HuH-7 (cell line): Measurements from ENCODE around the gene CES1.
"Not testable (repeated sequence)": the region's sequence is repeated elsewhere in the genome, so short reads cannot be mapped to it uniquely, and the experiment has no call there.

Experiments used
- DNase-seq: peaks from one replicate; pipeline ENCODE4 v3.0.0; 2011; ENCODE audit warnings: low spot score

The CES1 gene

DNA sequence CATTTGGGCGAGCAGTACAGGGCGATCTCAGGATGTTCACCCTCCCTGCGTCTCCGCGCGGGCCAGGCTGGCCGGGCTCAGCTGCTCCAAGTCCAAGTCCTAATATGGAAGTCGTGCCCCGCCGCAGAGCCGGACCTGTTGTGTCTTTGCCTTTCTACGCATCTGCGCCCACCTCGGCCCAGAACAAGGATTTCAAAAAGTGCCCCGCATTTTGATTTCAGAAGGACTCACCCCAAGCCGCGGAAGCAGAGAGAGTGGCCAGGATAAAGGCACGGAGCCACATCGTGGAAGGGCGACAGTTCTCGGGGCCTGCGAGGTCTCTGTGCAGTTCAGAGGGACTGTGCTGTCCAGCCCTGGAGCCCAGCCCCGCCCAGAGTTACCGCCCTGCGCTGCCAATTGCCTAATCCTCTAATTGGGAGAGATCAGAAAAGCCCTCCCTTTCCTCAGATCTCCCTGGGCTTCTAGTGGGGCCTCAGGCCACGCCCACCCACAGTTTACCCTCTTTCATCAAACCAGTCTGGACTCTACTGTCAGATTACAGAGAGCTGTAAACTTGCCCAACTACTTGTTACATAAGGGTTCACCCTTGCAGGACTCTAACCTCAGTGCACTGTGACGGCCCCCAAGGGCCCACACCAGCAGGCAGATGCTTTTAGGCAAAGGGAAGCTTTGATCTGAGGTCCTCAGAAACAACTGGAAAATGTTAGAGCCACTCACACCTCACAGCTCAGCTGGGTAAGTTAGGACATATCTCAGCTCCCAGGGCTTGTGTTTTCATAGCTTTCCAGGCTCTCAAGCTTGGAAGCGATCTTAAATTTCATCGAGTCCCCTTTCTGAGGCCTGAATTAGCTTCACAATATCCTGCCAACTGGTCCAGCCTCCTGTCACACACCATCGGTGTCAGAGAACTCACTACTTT, at the start of gene CES1:
Gene CES1, minus strand, starts transcription at position 324 of the 919 bp plus-strand sequence. Its CDS starts 41 bp downstream, at position 283.
- peak; percentile 56 for DNase-seq

GRCh38 chr16:55876854-55877253, 44.0 kb upstream of the CES1 start:
- no peak for DNase-seq

GRCh38 chr16:55875273-55875672, 42.4 kb upstream of the CES1 start, which contains the start of gene CES5A:
Gene CES5A (minus strand): TSS chr16:55875373. CDS start chr16:55875221, 152 bp downstream.
- DNase-seq, result no peak

DNA sequence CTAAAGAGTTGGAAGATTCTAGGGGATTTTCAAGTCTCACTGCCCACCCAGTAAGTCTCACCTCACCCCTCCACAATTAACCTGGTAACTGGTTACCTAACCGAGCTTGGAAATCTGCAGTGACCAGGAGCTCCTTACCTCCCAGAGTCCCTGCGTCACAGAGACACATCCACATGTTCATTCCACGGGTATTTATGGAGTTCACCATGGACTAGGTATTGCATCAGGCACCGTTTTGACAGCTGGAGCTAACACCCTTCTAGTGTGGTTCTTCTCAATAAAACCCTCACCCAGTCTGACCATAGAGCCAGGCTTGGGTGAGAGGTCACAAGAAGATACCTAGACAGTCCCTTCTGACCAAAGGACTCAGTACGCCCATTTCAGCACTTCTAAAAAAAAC, 40.2 kb upstream of the CES1 start:
- DNase-seq, result no peak

DNA sequence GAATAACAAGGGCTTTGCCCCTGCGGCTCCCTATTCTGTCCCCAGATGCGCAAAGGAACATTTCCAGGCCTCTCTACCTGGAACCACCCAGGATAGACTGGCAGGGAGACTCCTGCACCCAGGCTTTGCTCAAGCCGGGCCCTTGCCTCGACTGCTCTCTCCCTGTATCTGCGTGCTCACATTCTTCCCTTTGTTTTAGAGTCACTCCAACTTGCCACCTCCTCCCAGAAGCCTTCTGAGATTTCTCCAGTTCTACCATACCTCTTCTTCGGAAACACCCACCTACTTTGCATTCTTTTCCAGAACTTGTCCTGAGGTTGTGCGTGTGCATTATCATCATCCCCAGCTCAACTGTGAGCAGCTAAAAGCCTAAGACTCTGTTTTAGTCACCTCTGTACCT, 39.2 kb upstream of the CES1 start:
- no peak for DNase-seq

DNA sequence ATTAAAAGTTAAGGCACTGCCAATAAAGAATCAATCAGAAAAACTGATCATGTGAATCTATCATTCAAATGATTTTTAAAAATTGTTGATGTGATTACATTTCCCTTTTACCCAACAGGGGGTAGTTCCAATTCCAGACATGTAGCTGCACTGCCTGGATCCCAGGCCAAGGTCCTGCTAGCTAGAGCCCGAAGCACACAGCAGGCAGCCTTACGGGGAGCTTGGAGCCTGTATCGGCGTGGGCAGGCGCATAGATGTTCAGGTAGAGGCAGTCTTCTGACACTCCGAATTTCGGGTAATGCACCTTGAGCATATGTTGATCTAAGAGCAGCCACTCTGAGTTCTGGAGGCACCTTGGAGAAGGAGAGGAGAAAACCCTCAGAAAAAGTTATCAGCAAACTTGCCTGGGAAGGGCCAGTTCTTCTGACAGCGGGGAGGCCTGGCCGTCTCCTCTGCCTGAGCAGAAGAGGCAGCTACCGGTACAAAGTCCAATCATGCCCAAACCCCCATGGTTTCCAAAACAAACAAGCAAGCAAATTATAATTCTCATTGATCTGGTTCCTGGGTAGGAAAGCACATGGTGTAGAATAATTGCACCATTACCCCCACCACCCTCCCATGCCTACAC, 38.6 kb upstream of the CES1 start:
- DNase-seq, result no peak

DNA sequence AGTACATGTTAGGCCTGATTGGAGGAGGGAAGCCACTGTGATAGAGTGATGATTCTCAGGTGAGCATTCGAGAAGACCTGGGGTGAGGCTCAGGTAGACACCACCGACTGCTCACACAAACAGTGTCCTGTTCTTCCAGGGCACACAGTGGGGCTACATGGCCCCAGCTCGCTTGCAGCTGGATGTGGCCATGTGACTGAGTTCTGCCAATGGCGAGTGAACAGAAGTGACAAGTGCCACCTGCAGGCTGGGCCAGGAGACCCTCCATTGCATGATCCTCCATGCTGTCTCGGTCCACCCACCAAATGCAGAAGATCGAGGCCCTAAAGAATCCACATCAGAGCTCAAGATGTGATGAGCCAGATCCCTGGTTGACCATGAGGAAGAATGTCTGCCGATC, 36.1 kb upstream of the CES1 start:
- no peak for DNase-seq

GRCh38 chr16:55868137-55868536, 35.2 kb upstream of the CES1 start:
- no peak for DNase-seq

DNA sequence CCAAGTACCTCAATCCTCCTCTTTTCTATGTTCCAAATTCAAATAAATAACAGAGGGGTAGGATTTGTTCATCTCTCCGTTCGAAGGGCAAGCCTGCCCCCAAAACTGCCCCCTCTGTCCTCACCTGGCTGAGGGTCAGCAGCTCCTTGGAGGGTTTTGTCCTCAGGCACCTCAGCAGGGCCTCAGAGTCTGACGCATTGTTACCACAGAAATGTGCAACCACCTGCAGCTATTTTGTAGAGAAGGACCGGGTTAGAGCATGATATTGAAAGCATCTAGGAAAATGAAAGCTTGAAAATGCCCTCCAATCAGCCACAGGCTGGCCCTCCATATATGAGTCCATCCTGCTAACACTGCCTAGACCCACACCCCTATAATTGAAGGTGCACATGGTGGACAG, 28.4 kb upstream of the CES1 start:
- no peak for DNase-seq

DNA sequence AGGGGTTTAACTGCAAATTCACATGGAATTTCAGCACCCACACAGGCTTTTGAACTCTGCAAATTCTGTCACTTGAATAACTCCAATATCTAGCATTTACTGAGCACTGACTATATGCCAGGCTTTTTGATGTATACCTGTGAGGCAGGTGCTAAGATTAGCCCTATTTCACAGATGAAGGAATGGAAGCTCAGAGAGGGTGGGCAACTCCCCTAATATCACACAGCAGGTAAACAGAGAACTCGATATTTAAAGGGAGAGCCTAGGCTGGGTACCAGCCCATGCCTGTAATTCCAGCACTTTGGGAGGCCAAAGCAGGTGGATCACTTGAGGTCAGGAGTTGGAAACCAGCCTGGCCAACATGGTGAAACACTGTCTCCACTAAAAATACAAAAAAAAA, 24.8 kb upstream of the CES1 start:
- not testable (repeated sequence) for DNase-seq

- DNase-seq, result no peak
Observed at GRCh38 chr16:55856950-55857349, 24.1 kb upstream of the CES1 start.

GRCh38 chr16:55853114-55853513, 20.2 kb upstream of the CES1 start:
- no peak for DNase-seq

- DNase-seq, result no peak
Observed at GRCh38 chr16:55849536-55849935, 16.6 kb upstream of the CES1 start.

GRCh38 chr16:55846598-55847346, 13.9 kb upstream of the CES1 start:
- DNase-seq, result no peak

DNA sequence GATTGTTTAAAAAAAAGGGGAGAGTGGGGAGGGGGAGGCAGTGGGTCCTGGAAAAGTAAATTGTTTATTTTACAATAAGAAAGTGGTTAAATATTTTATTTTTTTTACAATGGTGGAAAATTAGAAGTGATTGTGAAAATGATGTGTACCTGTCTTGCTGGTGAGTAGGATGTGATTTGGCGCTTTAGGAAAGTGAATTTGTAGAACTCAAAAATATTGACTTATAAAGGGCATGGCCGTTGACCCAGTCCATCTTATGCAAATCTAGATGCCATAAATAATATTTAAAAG, 10.2 kb upstream of the CES1 start:
- DNase-seq, result no peak

DNA sequence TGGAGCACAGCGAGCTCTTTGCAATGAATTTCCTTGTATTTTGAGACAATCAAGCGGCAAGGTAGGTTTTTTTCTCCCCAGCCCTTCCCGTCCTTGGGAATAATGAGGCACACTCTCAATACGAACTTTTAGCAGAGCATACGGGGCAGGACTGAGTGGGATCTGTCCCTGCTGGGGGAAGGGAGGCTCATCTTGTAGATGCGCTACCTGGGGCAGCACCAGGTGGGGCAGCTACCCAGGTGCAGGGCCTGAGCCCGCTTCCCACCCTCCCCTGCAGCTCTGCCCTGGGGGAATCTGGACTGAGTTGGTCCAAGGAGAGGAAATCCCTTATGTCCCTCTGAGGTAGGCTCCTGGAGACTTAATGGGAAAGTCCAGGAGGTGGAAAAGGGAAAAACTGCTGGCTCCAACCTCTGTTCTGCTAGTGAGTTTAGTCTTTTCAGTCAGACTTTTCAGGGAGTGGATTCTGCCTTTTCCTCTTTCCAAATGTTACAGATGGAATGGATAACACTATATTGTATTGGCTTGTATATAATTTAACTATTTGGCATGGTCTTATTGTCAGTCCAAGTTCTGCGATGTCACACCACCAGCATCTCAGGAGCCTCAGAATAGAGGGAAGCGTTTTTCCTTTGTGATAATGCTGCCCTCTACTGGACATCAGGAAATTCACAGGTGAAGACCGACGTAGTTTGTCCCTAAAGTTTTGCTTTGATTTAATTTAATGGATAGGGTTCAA, 9.6 kb upstream of the CES1 start:
- peak; percentile 15 for DNase-seq

DNA sequence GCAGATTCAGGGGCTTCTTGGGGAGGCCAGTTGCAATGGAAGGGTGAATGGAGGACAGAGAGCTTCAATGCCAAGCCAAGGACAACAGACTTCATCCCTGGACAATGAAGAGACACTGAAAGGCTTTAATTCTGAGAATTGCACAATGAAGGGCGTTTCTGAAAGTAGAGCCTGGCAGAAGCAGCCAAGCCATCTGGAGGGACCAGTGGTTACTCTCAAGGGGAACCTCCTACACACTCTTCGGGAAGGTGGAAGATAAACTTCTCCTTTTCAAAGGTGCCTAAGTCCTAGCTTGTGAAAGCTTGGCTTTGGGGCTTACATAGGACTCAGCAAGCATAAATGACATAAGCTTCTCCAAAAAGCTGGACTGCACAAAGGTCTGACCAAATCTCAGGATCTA, 6.2 kb upstream of the CES1 start:
- DNase-seq, result no peak

DNA sequence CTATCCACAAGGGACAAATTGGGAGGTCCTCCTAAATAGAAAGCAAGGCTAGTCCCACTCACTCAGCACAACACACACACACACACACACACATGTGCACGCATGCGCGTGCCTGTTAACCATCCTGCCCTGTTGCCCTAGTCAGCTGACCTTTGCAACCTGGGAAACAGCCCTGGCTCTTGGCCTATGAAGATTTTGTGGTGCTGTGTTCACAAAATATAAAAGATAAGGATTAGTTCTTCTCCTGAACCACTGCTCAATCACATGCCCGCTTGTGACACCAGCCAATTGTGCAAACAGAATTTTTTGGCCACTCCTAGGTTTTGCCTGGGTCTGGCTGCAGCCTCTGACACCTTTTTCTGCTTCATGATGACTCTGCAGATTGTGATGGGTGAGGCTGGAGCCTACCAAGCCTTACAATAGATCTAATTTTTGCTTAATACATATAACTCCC, 3.3 kb upstream of the CES1 start:
- no peak for DNase-seq

DNA sequence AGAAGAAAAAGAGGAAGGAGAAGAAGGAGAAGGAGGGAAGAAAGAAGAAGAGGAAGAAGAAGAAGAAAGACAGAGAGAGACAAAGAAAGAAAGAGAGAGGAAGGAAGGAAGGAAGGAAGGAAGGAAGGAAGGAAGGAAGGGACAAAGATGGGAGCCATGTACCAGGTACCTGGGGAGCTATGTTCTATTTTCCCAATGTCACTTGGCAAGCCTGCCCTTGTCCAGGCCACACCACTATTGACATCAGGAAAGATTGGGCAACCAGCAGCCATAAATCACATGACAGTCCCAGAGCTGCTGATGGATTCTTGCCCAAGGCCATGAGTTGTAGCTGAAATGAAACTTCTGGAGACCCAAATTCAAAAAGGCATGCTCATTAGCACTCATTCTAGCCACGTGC, 2.7 kb upstream of the CES1 start:
- peak; percentile 18 for DNase-seq

GRCh38 chr16:55835173-55835572, 2.3 kb upstream of the CES1 start:
- not testable (repeated sequence) for DNase-seq

GRCh38 chr16:55834049-55834448, 1.2 kb upstream of the CES1 start:
- DNase-seq, result no peak

- DNase-seq, result no peak
Observed at GRCh38 chr16:55832425-55832772, 497 bp downstream of the CES1 start.
